NCI-H2107 treated with DMSO at 0.1 percent for 48 hours (cell line): Measurements from ENCODE around the gene TMEM114.

Experiments used
- DNase-seq: peaks from one replicate; lab custom pipeline; 2025; ENCODE audit not compliant: unreplicated experiment; lab: John Stamatoyannopoulos, UW

TMEM114 gene

GRCh38 chr16:8551388-8552332, 38.7 kb downstream of the TMEM114 start:
- no peak for DNase-seq

GRCh38 chr16:8550728-8551387, 39.5 kb downstream of the TMEM114 start:
- DNase-seq: no peak

- no peak for DNase-seq
Measured at GRCh38 chr16:8549843-8550412, 40.4 kb downstream of the TMEM114 start.

GRCh38 chr16:8548166-8548565, 42.1 kb downstream of the TMEM114 start:
- no peak for DNase-seq

GRCh38 chr16:8547762-8548161, 42.5 kb downstream of the TMEM114 start:
- no peak for DNase-seq

- no peak for DNase-seq
Measured at GRCh38 chr16:8544406-8544805, 45.9 kb downstream of the TMEM114 start.

GRCh38 chr16:8543258-8543657, 47.1 kb downstream of the TMEM114 start:
- no peak for DNase-seq

- no peak for DNase-seq
Measured at GRCh38 chr16:8542393-8542792, 47.9 kb downstream of the TMEM114 start.

GRCh38 chr16:8541868-8542267, 48.4 kb downstream of the TMEM114 start:
- DNase-seq: no peak

GRCh38 chr16:8537691-8538342, 52.5 kb downstream of the TMEM114 start:
- no peak for DNase-seq

- DNase-seq: no peak
Measured at GRCh38 chr16:8533509-8533908, 56.8 kb downstream of the TMEM114 start.

- DNase-seq: no peak
Measured at GRCh38 chr16:8530752-8531384, 59.4 kb downstream of the TMEM114 start.

GRCh38 chr16:8528471-8528870, 61.8 kb downstream of the TMEM114 start:
- no peak for DNase-seq

- DNase-seq: no peak
Measured at GRCh38 chr16:8523932-8524331, 66.4 kb downstream of the TMEM114 start.

- no peak for DNase-seq
Measured at GRCh38 chr16:8522757-8523156, 67.6 kb downstream of the TMEM114 start.

GRCh38 chr16:8519643-8520042, 70.7 kb downstream of the TMEM114 start:
- DNase-seq: no peak
